Smooth muscle cell (in vitro differentiated cells): ENCODE data around the gene LRMDA. TPM values are rescaled to one million over a fixed set of nuclear protein-coding genes. Genes with fewer than 3 reads are reported as not detected.

Experiments used
- DNase-seq: peaks from one replicate; lab custom pipeline; 2025; ENCODE audit not compliant: unreplicated experiment; lab: John Stamatoyannopoulos, UW
- H2AFZ ChIP-seq: fragments of 200-600 bp; sonication (generic); 2 replicates; pipeline ENCODE4 v1.6.0; 2016; ENCODE audit warnings: antibody characterized with exemption, low read depth, mild to moderate bottlenecking
- H3F3A ChIP-seq: fragments of 200-600 bp; sonication (generic); 2 replicates; pipeline ENCODE4 v1.6.0; 2017; ENCODE audit warnings: antibody characterized with exemption, low read depth
- H3K27ac ChIP-seq: fragments of 200-600 bp; sonication (generic); 2 replicates; pipeline ENCODE4 v1.5.1; 2016; ENCODE audit warnings: low read depth, mild to moderate bottlenecking
- H3K27me3 ChIP-seq: fragments of 200-600 bp; sonication (generic); 2 replicates; pipeline ENCODE4 v1.6.1; 2016; ENCODE audit warnings: low read depth, mild to moderate bottlenecking
- H3K36me3 ChIP-seq: fragments of 200-600 bp; sonication (generic); 2 replicates; pipeline ENCODE4 v1.5.1; 2016; ENCODE audit warnings: low read depth
- H3K4me1 ChIP-seq: fragments of 200-600 bp; sonication (generic); 2 replicates; pipeline ENCODE4 v1.5.1; 2016; ENCODE audit warnings: low read depth
- H3K4me2 ChIP-seq: fragments of 200-600 bp; sonication (generic); 2 replicates; pipeline ENCODE4 v1.6.0; 2016; ENCODE audit warnings: mild to moderate bottlenecking
- H3K4me3 ChIP-seq: fragments of 200-600 bp; sonication (generic); 2 replicates; pipeline ENCODE4 v1.5.1; 2016; ENCODE audit warnings: mild to moderate bottlenecking
- H3K79me2 ChIP-seq: fragments of 200-600 bp; sonication (generic); 2 replicates; pipeline ENCODE4 v1.6.0; 2016; ENCODE audit warnings: low read depth, mild to moderate bottlenecking
- H3K9ac ChIP-seq: fragments of 200-600 bp; sonication (generic); 2 replicates; pipeline ENCODE4 v1.6.0; 2016; ENCODE audit warnings: low read depth
- H3K9me3 ChIP-seq: fragments of 200-600 bp; sonication (generic); replicated peaks from 2 replicates; pipeline ENCODE4 v1.5.1; 2016; ENCODE audit warnings: low read depth
- H4K20me1 ChIP-seq: fragments of 200-600 bp; sonication (generic); 2 replicates; pipeline ENCODE4 v1.6.0; 2016; ENCODE audit warnings: low read depth
- WGBS: methylation state at CpG from one replicate; pipeline ENCODE4 v1.1.7; 2016; ENCODE audit warnings: low lambda C conversion rate; 5-methylcytosine and 5-hydroxymethylcytosine counted together
- polyA plus RNA-seq: library from polyadenylated mRNA; unstranded; fragments of >200 nt; fragmentation: Nextera tagmentation; extraction: Ambion mirVana; gene quantifications from 2 replicates; pipeline ENCODE4 v1.2.1, GENCODE V29; 2016
- total RNA-seq: library from RNA; depleted of rRNA; stranded (reverse); fragments of >200 nt; gene quantifications from 2 replicates; pipeline ENCODE4 v1.2.3, GENCODE V29; 2014
- TF ChIP-seq, protein P1 (sequence below): fragments of 200-600 bp; sonication (generic); IDR thresholded peaks from 2 replicates; pipeline ENCODE4 v1.5.1; 2017; ENCODE audit warnings: borderline replicate concordance, mild to moderate bottlenecking, antibody characterized with exemption; ENCODE audit not compliant: insufficient read depth, poor library complexity, severe bottlenecking

Gene LRMDA
- total and polyA plus RNA-seq, 2 experiments from 2014 or later: 1.5 to 1.6 TPM

- Histone ChIP-seq H4K20me1 (no peaks in the 10 kb centered on the region), H2AFZ (no peak overlapping the region), H3K27me3 (peaks cover 6% of the 10 kb centered on the region), H3K27ac (no peak overlapping the region), H3K9ac (no peak overlapping the region), H3F3A (peaks cover 3% of the 10 kb centered on the region), H3K9me3 (no peaks in the 10 kb centered on the region), H3K36me3 (no peaks in the 10 kb centered on the region), H3K4me3 (no peak overlapping the region), H3K4me1 (peaks cover 14% of the 10 kb centered on the region), H3K79me2 (no peaks in the 10 kb centered on the region), H3K4me2 (no peak overlapping the region)
- WGBS: 86% methylated on average over 1 of the region's 1 CpG
- TF ChIP-seq, protein P1, sequence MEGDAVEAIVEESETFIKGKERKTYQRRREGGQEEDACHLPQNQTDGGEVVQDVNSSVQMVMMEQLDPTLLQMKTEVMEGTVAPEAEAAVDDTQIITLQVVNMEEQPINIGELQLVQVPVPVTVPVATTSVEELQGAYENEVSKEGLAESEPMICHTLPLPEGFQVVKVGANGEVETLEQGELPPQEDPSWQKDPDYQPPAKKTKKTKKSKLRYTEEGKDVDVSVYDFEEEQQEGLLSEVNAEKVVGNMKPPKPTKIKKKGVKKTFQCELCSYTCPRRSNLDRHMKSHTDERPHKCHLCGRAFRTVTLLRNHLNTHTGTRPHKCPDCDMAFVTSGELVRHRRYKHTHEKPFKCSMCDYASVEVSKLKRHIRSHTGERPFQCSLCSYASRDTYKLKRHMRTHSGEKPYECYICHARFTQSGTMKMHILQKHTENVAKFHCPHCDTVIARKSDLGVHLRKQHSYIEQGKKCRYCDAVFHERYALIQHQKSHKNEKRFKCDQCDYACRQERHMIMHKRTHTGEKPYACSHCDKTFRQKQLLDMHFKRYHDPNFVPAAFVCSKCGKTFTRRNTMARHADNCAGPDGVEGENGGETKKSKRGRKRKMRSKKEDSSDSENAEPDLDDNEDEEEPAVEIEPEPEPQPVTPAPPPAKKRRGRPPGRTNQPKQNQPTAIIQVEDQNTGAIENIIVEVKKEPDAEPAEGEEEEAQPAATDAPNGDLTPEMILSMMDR: no peak
- no peak for DNase-seq
Observed at GRCh38 chr10:75622503-75622902, 191.1 kb downstream of the LRMDA start.

DNA sequence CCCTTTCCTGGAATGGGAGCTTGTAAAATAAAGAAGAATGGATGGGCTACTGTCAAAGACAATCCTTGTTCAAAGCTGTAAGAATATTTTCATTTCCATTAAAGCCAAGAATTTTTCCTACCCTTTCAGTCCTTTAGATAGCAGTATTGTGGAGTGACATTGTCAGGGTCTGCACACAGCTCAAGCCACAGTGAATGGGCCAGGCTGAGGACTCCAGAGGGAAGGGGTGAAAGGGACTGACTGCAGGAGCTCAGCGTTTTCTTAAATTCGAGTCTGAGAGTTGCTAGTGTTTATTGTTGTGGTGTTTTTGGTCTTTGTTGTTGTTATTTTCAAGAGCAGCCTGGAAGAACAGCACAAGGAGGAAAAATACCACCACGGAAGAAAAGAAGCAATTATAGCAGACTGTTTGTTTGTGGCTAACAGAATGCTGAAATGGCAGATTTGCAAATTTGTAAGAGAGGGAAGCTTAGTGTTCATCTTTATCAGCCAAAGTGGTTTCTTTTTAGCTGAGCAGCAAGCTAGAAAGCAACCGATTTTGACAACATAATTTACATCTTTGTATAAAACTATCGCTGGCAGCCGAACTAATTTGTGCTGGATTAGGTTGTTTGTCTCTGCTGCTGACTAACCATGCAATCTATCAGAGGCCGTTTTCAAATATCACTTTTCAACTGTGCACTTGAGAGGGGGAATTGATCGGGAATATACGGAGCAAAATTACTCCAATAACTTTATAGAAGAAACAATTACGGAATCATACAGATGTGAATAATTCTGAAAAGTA lies 192.1 kb downstream of the LRMDA start:
- peak overlapping the region; percentile 63 for H3K4me2 ChIP-seq
- H3K9me3 ChIP-seq: no peaks in the 10 kb centered on the region
- no peaks in the 10 kb centered on the region for H4K20me1 ChIP-seq
- peaks cover 14% of the 10 kb centered on the region for H3K4me1 ChIP-seq
- H3F3A ChIP-seq: peaks cover 3% of the 10 kb centered on the region
- H2AFZ ChIP-seq: peak overlapping the region; percentile 35
- H3K4me3 ChIP-seq: no peak overlapping the region
- no peaks in the 10 kb centered on the region for H3K79me2 ChIP-seq
- H3K27ac ChIP-seq: no peak overlapping the region
- no peak overlapping the region for H3K9ac ChIP-seq
- TF ChIP-seq, protein P1: no peak
- H3K27me3 ChIP-seq: peaks cover 14% of the 10 kb centered on the region
- H3K36me3 ChIP-seq: no peaks in the 10 kb centered on the region
- WGBS: 49% methylated on average over 10 of the region's 10 CpGs
- no peak for DNase-seq

GRCh38 chr10:75624638-75625037 lies 193.2 kb downstream of the LRMDA start:
- no peak overlapping the region for H3K4me2 ChIP-seq
- no peak for DNase-seq
- no peaks in the 10 kb centered on the region for H4K20me1 ChIP-seq
- H3K9me3 ChIP-seq: no peaks in the 10 kb centered on the region
- H3K27me3 ChIP-seq: peaks cover 14% of the 10 kb centered on the region
- TF ChIP-seq, protein P1: no peak
- H3K9ac ChIP-seq: no peak overlapping the region
- 100% methylated on average over 1 of the region's 1 CpG for WGBS
- no peak overlapping the region for H3K4me3 ChIP-seq
- H3K27ac ChIP-seq: no peak overlapping the region
- H2AFZ ChIP-seq: no peak overlapping the region
- H3K79me2 ChIP-seq: no peaks in the 10 kb centered on the region
- H3K4me1 ChIP-seq: peaks cover 14% of the 10 kb centered on the region
- H3F3A ChIP-seq: peaks cover 3% of the 10 kb centered on the region
- H3K36me3 ChIP-seq: no peaks in the 10 kb centered on the region

DNA sequence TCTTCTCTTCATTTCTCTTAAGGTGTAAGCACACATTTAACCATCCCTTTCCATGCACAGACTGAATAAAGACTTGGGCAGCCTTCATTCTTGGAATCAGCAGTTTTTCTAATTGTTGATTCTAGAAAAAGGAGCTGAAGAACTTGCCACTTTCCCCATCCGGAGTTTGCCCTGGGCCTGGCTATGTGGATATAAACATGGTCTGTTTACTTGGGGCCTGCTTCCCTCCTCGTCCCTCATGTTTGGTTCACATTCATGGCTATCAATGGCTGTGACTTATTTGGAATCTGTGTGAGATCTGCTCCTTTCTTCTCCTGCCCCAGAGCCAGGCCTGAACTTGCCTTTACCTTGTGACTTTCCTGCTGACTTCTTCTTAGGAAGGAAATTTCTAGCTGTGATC lies 199.3 kb downstream of the LRMDA start:
- Histone ChIP-seq H3K4me3 (no peak overlapping the region), H2AFZ (no peak overlapping the region), H3K4me1 (no peaks in the 10 kb centered on the region), H3K79me2 (no peaks in the 10 kb centered on the region), H3K27me3 (peaks cover 14% of the 10 kb centered on the region), H3K27ac (no peak overlapping the region), H3F3A (no peaks in the 10 kb centered on the region), H3K9me3 (no peaks in the 10 kb centered on the region), H4K20me1 (no peaks in the 10 kb centered on the region), H3K9ac (no peak overlapping the region), H3K36me3 (no peaks in the 10 kb centered on the region), H3K4me2 (no peak overlapping the region)
- WGBS: 82% methylated on average over 2 of the region's 2 CpGs
- TF ChIP-seq, protein P1: no peak
- DNase-seq: no peak
